Testis (tissue), 2 donors: Measurements from ENCODE around the gene BID.
"Not testable (repeated sequence)": the region's sequence is repeated elsewhere in the genome, so short reads cannot be mapped to it uniquely, and the experiment has no call there.

ENCODE experiments used
- POLR2A ChIP-seq: fragments of 450-650 bp; IDR thresholded peaks from one replicate; pipeline ENCODE4 v1.6.1; 2017; ENCODE audit warnings: antibody characterized with exemption, mild to moderate bottlenecking, moderate library complexity
- TF ChIP-seq, protein P1 (sequence below), 3 experiments: fragments of 450-650 bp in 2 of 3; fragments of 200-600 bp in 1 of 3; sonication (generic) in 1 of 3; IDR thresholded peaks; one replicate each; pipeline ENCODE4 v1.5.1; 2016 to 2019; ENCODE audit warnings: antibody characterized with exemption in 3 of 3, mild to moderate bottlenecking in 2 of 3, moderate library complexity in 1 of 3

GRCh38 chr22:17763442-17763841 lies 10.8 kb downstream of the BID start:
- not testable (repeated sequence) for TF ChIP-seq POLR2A
- TF ChIP-seq, protein P1, sequence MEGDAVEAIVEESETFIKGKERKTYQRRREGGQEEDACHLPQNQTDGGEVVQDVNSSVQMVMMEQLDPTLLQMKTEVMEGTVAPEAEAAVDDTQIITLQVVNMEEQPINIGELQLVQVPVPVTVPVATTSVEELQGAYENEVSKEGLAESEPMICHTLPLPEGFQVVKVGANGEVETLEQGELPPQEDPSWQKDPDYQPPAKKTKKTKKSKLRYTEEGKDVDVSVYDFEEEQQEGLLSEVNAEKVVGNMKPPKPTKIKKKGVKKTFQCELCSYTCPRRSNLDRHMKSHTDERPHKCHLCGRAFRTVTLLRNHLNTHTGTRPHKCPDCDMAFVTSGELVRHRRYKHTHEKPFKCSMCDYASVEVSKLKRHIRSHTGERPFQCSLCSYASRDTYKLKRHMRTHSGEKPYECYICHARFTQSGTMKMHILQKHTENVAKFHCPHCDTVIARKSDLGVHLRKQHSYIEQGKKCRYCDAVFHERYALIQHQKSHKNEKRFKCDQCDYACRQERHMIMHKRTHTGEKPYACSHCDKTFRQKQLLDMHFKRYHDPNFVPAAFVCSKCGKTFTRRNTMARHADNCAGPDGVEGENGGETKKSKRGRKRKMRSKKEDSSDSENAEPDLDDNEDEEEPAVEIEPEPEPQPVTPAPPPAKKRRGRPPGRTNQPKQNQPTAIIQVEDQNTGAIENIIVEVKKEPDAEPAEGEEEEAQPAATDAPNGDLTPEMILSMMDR (IDR thresholded peaks at IDR 0.05), result not testable (repeated sequence)
